GM18519 (cell line): ENCODE results near the gene LRRC8D.

Source experiments
- ATAC-seq: cut with Tn5 transposase; IDR thresholded peaks from one replicate; pipeline ENCODE4 v1.9.1; 2021; ENCODE audit warnings: mild to moderate bottlenecking, moderate library complexity; ENCODE audit not compliant: unreplicated experiment, low FRiP score

The LRRC8D gene

DNA sequence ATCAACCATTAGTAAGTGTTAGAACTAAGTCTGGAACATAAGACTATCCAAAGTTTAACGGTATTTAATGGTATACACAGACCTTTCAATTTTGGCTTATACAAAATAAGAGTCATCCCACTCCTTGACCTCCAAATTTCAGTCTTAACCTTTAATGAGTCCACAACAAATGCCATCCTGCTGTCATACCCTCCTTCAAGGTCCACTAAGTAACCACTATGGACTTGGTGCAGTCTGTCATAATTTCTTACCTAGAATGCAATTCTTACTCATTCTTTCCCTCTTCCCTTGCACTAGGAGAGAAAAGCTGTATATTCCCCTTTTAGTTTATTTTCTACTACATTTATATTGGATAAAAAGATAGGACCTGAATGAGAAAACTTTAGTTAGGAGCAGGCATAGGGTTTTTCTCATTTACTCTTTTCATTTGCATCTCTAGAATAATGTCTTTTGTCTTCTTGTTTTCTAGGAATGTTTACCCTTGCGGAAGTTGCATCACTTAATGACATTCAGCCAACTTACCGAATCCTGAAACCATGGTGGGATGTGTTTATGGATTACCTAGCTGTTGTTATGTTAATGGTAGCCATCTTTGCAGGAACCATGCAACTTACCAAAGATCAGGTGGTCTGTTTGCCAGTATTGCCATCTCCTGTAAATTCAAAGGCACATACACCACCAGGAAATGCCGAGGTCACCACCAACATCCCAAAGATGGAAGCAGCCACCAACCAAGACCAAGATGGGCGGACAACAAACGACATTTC lies 111.9 kb downstream of the LRRC8D start:
- ATAC-seq, result no peak

GRCh38 chr1:89934461-89934860 lies 113.6 kb downstream of the LRRC8D start:
- no peak for ATAC-seq

DNA sequence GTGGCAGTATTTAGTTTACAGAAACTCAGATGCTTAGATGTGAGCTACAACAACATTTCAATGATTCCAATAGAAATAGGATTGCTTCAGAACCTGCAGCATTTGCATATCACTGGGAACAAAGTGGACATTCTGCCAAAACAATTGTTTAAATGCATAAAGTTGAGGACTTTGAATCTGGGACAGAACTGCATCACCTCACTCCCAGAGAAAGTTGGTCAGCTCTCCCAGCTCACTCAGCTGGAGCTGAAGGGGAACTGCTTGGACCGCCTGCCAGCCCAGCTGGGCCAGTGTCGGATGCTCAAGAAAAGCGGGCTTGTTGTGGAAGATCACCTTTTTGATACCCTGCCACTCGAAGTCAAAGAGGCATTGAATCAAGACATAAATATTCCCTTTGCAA lies 114.4 kb downstream of the LRRC8D start:
- ATAC-seq, result no peak

- ATAC-seq, result no peak
These were observed 115.9 kb downstream of the LRRC8D start for GRCh38 chr1:89936694-89937093.

- ATAC-seq, result no peak
These were observed 117.6 kb downstream of the LRRC8D start for GRCh38 chr1:89938171-89939055.

- no peak for ATAC-seq
These were observed 118.3 kb downstream of the LRRC8D start for GRCh38 chr1:89939059-89939570.

DNA sequence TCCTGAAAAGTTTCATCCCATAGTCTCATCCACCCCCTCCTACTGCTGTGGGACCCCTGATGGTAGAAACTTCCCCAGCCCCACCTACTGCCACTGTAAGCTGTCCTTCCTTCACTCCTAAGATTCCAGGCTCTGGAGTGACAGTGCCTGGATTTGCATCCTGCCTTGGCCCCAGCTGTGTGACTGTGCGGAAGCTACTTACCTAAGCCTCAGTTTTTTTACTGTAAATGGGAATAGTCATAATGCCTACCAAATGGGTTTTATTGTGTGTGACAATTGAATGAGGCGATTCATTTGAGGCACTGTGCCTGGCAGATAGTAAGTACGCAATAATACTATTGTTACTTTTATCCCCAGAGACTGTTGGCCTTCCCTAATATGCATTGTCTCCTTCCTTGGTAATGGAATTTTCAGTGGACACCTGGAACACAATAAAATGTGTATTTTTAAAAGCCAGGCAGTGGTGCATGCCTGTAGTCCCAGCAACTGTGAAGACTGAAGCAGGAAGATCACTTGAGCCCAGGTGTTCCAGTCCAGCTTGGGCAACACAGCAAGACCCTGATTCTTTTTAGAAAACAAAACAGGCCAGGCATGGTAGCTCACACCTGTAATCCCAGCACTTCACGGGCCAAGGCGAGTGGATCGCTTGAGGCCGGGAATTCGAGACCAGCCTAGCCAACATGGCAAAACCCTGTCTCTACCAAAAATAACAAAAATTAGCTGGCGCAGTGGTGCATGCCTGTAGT lies 119.0 kb downstream of the LRRC8D start:
- ATAC-seq, result no peak

DNA sequence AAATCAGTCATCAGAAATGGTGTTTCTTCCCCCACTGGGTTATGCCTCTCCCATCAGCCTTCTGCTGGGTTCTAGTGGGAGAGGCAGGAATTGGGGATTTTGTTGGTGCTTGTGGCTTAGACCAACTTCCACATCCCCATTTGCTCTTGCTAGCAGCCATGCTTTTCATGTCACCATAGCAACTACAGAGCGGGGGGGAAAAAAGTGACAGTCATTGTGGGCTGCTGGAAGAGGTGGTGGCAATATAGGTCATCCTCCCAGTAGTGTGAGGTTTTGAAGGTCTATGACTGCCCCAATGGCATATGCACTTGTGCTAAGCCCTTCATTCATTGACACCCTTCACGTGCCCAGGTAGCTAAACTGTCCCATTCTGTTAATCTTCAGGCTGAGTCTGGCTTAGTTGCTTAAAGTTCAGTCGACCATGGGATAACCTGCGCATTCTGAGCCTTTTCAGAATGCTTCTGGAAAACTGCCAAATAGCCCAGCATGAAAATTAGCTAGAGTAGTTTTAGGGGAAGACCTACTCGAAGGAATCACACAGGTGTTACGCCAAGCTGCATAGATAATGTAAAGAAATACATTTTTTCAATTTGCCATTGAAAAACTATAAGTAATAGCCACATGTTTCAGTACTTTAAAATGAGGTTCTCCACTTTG lies 120.4 kb downstream of the LRRC8D start:
- no peak for ATAC-seq

DNA sequence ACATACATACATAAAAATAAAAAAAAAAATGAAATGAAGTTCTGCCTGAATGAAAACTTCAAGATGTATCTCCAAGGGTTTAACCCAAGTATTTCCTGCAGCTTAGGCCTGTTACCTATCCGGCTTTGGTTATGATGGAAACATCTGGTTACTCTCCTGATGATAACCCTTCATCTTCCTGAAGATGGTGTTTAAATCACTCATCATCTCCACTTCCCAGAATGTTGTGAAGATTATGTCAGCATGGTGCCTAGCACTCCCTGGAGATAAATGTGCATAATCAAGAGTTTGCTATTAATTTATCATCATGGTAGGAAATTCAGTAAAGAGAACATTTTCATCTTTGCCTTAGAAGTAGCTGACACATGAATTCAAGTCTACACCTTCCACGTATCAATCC lies 121.2 kb downstream of the LRRC8D start:
- no peak for ATAC-seq

DNA sequence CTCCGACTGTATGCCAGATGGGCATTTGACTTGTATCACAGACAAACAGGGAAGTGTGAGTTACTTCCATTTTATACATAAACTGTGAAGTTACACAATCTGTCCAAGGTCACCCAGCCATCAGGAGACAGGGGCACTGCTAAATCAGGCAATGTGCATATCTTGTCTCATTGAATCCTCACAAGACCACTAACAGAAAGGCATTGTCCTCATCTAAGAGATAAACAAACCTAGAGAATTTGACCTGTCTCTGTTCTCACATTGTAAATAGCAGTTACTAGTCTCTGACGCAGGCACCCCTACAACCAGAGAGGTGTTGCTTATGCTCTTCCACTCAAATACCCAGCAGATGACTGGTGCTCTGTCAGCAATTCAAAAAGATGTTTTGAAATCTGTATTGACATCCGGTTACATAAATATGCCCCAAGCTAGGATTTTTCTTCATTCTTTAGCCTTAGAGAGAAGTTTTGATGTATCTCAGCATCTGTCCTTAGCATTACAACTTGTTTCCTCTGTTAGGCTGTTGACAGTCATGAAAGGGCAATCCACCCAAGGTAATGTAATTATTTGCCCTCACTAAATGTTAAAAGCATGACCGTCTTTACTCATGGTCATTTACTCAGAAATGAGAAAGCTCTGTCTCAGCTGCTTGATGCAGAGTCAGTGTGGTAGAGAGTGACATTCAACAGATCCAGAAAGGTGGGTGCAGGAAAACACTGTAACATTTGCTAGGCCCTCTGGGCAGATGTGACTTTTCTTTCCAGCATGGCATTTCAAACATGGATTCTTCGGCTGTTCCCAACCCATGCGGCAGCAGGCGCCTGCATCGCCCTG lies 122.2 kb downstream of the LRRC8D start:
- ATAC-seq, result no peak

DNA sequence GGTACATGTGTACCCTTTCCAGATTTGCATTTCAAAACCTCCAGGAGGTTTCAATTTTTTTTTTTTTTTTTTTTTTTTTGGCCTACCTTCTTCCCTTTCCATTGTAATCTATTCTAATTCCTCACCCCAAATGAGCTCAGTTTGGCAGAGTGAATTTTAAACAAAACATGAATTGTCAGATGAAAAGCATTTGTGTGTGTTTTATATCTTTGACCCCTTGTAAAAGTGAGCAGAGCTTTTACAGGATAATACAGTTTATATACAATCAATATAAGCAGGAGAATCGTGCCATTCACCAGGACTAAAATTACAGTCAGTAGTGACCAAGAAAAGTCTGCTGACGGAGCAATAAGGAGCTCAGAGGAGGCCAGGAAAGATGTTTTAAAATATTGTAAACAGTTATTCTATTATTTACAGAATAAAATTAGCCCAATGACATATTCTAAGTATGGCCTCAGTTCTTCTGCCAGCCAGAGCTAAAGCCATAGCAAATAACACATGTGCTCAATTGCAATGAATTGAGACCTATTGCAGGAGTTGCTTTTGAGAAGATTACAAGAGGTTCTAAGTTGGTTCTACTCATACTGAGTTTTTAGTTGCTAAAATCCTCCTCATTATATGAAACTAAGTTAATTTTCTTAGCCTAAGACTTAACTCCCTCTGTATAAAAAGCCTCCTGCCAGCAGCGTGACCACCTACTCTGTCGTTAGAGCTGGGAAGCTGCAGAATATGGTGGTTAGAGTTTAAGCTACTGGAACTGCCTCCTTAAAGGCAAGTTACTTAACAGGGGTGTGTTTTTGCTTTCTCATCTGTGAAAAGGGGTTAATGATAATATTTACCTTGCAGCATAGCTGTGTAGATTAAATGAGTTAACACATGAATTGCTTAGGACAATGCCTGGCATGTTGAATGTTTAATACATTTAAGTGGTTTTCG lies 123.3 kb downstream of the LRRC8D start:
- no peak for ATAC-seq

- ATAC-seq, result peak; percentile 88
These were observed 125.1 kb downstream of the LRRC8D start for GRCh38 chr1:89945852-89946476.

DNA sequence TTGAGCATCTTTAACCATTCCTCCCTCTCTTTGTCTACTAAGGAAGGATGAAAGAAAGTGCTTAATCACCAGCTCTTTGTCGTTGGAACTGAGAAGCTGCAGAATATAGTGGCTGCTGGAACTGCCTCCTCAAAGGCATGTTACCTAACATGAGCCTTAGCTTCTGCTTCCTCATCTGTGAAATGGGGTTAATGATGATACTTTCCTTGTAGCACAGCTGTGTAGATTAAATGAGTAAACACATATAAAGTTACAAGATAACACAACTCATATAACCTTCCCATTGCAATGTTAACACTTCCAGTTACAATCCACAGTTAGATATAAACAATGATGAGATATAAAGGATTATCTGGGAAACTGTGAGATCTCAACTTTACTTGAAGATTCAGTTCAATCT lies 125.7 kb downstream of the LRRC8D start:
- ATAC-seq, result no peak

DNA sequence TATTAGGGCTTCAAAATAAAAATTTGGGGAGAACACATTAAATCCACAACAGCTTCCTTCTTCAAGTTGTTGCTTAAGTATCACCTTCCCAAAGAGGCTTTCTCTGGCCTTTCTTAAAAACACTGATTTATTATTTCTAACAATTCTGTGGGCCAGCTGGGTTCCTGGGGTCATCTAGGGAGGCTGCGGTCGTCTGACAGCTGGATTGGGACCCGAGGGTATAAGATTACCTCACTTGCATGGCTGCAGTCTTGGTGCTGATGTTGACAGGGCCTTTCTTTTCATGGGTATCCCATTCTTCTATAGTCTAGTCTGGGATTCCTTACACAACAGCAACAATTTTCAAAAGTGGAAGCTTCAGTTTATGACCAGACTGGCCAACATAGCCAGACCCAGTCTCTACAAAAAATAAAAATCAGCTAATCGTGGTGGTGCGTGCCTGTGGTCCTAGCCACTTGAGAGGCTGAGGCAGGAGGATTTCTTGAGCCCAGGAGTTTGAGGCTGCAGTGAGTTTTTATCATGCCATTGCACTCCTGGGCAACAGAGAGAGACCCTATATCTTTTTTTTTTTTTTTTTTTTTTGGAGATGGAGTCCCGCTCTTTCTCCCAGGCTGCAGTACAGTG lies 128.0 kb downstream of the LRRC8D start:
- no peak for ATAC-seq

DNA sequence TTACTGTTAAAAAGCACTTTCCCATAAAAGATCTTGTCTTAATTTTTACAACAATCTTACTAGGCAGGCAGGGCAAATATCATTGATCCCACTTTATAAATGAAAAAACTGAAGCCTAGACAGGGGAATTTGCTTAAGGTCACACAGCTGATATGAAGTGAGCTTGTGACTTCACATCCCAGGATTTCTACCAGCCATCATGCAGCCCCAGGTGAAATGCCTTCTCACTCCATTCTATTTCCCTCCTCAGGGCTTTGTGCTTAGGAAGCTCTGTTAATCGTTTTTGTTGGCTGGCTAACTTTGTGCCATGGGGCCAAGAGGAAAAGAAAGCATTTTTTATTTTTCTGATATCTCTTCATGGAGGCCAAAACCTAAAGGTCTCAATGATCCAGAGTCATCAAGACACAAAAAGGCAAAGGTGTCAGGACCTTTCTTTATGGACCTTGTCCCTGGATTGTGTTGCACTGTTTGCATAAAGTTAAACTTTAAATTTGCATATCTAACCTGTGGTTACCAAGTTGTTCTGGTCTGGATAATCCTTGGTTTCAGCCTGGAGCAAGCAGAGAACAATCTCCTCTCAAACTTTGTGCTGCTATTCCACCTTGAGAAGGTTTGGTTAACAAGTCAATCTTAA lies 129.3 kb downstream of the LRRC8D start:
- no peak for ATAC-seq

DNA sequence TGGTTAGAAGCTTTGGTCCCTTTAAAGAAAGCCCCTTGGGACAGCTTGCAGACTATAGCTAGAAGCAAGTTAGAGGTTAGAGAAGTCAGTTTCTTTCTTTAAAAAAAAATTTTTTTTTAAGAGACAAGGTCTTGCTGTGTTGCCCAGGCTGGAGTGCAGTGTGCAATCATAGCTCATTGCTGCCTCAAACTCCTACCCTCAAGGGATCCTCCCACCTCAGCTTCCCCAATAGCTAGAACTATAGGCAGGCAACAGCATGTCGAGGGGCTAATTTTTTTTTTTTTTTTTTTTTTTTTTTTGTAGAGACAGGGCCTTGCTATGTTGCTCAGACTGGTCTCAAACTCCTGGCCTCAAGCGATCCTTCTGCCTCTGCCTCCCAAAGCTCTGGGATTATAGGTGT lies 129.9 kb downstream of the LRRC8D start:
- no peak for ATAC-seq
